ENCODE data around the gene HMGA1.
A peak's percentile ranks its signal among the peaks of the same experiment; 100 is the strongest.

The HMGA1 gene

DNA sequence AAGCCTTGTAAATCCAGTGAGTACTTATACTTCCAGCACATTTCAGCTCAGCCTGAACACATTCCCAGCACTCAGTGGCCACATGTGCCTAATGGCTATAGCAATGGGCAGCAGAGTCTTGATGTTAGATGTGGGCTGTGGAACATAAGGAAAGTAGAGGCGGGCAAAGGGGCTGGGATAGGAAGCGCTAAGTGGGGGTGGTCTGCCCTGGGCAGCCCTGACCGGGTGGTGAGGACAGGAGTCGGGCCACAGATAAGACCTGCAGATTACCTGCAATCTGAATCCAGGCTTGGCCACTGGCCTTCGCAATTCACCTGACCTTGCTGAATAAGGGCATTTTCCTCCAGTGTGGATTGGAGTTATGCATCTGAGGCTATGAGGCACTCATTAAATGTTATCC is 11.1 kb upstream of the HMGA1 start:
- no peak for DNase-seq

DNA sequence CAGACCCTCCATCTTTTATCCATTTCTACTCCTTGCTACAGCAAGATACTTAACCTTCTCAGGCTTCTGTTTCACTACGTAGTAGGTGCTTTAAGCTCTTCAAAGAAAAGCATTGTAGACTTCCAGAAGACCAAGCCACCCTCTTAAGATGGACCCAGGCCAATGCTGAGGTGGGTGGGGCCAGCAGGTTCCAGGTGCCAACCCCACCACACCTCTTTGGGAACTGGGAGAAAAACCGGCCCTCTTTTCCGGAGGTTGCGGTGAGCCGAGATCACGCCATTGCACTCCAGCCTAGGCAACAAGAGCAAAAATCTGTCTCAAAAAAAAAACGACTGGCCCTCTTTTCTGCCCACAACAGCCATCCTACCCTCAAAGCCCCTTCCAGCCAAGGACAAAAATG is 10.6 kb upstream of the HMGA1 start:
- no peak for DNase-seq

GRCh38 chr6:34226731-34227586 is 9.7 kb upstream of the HMGA1 start:
- DNase-seq: no peak

- DNase-seq: no peak
These were observed 8.8 kb upstream of the HMGA1 start for GRCh38 chr6:34227761-34228421.

DNA sequence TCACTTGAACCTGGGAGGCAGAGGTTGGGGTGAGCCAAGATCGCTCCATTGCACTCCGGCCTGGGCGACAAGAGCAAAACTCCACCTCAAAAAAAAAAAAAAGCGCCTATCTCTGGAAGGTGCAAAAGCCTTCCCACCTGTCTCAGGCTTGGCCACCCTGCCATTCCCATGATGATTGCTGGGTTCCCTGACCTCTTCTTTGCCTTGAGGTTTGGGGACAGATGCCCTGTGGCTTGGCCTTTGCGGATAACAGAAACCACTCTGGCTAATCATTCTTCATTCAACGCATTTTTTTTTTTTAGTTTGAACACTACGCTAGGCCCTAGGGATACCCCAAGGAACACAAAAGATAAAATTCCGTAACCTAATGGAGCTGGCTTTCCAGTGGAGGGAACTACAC is 6.8 kb upstream of the HMGA1 start:
- no peak for DNase-seq

- DNase-seq: no peak
These were observed 5.9 kb upstream of the HMGA1 start for GRCh38 chr6:34230653-34231371.

GRCh38 chr6:34231566-34232336 is 4.9 kb upstream of the HMGA1 start:
- no peak for DNase-seq

DNA sequence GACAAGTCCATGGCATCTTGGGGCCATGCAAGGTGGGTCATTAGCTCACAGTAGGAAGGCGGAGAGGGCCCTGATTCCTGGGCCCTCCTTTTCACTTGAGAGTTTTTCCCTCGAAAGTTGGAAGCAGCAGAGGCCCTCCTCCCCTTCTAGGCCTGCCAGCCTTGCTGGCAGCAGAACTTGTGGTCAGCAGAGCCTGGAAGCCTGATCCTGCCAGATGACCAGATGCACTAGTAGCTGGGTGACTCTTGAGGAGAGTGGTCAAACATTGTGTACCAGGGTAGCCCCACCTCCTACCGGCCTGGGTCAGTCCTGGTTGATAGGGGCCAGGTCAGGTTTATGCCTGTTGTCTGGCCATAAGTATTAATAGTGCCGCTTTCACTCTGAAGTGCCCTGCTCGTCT is 3.8 kb upstream of the HMGA1 start:
- no peak for DNase-seq

DNA sequence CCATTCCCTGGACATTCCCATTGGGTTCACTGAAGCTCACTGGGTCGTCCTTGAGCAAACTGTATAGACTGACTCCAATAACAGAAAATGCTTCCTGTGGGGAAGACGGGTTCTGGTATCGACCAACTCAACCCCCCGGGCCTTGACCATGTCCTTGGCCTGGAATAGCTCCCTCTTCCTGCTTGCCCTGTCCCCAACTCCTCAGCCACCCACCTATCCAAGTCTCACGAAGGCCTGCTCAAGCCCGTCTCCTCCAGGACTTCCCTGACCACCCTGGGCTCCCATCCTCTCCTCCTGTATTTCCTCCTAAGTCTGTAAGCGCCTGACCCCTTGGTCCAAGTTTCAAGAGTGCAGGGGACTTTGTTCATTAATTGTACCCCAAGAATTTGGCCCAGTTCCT is 2.8 kb upstream of the HMGA1 start:
- no peak for DNase-seq

GRCh38 chr6:34234667-34235306 is 1.9 kb upstream of the HMGA1 start:
- DNase-seq: no peak

DNA sequence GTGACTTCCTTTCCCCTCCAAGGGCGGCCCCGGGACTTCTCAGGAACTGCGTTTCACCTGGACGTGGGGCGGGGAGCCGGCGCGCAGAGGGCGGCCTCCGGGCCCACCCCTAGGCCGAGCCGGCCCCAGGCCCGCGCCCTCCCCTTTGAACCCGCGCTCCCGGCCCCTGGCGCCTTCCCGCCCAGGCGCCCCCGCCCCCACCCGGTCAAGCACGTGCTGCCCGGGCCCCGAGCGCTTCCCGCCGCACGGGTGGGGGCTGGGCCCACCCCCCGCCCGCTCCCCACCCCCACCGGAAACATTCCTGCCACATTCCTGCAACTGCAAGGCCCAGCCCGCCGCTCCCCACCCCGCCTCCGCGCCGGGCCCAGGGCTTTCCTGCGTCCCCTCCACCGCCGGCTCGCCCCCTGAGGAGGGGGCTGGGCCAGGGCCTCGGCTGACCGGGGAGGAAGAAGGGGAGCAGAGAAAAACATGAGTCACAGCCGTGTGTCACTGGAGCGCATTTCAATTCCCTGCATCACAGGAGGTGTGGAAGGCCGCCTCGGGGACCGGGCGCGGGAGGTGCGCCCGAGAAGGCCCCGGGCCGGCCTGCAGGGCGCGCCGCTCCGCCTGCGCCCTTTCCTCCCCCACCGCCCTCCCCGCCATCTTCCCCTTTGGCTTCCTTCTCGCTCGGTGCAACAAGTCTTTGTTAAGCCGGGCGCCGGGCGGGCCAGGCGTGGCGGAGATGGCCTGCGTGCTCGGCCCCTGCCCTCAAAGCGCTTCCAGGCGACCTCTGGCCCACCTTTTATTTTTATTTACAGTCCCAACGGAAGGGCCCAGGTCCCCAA is 1.2 kb upstream of the HMGA1 start:
- peak; percentile 71 for DNase-seq

DNA sequence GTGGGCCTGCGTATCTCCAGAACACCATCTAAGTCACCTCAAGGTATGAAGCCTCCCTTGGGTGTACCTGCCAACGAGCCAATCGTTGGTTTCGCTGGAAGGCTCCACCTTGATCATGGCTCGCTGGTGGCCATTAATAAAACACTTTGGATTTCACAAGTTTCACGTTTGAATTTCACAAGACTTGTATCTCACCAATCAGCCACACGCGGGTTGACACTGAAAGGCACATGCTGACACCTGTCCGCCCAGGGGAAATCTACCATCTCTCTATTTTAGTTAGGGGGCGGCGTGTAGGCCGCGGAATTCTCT is 586 bp upstream of the HMGA1 start:
- DNase-seq: peak; percentile 59

DNA sequence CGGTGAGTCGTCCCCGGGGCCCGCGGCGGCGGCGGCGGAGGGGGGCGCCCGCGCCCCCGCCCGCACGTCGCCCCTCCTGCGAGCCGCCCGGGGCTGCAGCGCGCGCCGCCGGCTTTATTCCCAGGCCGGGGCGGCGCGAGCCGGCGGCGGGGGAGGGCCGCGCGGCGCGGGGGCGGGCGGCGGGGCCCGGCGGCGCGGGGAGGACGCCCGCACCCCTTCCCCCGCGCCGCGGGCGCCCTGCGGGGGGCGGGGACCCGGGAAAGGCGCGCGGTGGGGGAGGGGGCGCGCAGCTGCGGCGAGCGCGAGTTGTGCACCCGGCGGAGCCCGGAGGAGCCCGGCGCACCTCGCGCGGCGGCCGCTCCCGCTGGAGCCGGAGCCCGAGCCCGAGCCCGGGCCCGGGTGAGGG is 646 bp downstream of the HMGA1 start:
- no peak for DNase-seq

- DNase-seq: peak; percentile 82
These were observed 1.3 kb downstream of the HMGA1 start for GRCh38 chr6:34237722-34238584.

GRCh38 chr6:34238585-34239499 is 2.2 kb downstream of the HMGA1 start:
- no peak for DNase-seq

- no peak for DNase-seq
These were observed 2.8 kb downstream of the HMGA1 start for GRCh38 chr6:34239500-34239825.

- DNase-seq: no peak
These were observed 3.2 kb downstream of the HMGA1 start for GRCh38 chr6:34239893-34240292.

- DNase-seq: no peak
These were observed 3.9 kb downstream of the HMGA1 start for GRCh38 chr6:34240329-34241248.
